SK-N-MC (cell line): ENCODE results near the gene SLC9A9.

ENCODE experiments used
- DNase-seq: peaks from one replicate; pipeline ENCODE4 v3.0.0-alpha.2; 2011; ENCODE audit warnings: low read depth, low spot score
- H3K27ac ChIP-seq: fragments of 200-600 bp; sonication (generic); 2 replicates; pipeline ENCODE4 v1.5.1; 2016; ENCODE audit warnings: mixed run types
- H3K36me3 ChIP-seq: fragments of 200-600 bp; sonication (generic); 2 replicates; pipeline ENCODE4 v1.6.1; 2017; ENCODE audit warnings: antibody characterized with exemption, low read length, mixed read lengths; ENCODE audit not compliant: insufficient read depth
- H3K4me3 ChIP-seq: fragments of 200-600 bp; sonication (generic); 2 replicates; pipeline ENCODE4 v1.5.1; 2016
- H3K9ac ChIP-seq: fragments of 200-600 bp; sonication (generic); 2 replicates; pipeline ENCODE4 v1.8.0; 2017; ENCODE audit warnings: mixed run types, mixed read lengths; ENCODE audit not compliant: insufficient read length
- H3K9me3 ChIP-seq: fragments of 200-600 bp; sonication (generic); 2 replicates; pipeline ENCODE4 v1.6.1; 2017; ENCODE audit warnings: low read depth, mild to moderate bottlenecking, antibody characterized with exemption, low read length, moderate library complexity, mixed read lengths
- EZH2 ChIP-seq: fragments of 200-600 bp; sonication (generic); IDR thresholded peaks from one replicate; pipeline ENCODE4 v1.6.1; 2017; ENCODE audit warnings: antibody characterized with exemption
- FOXP2 ChIP-seq: optimal IDR thresholded peaks from 2 replicates; pipeline ENCODE3; 2011; ENCODE audit warnings: mild to moderate bottlenecking, moderate library complexity; ENCODE audit not compliant: insufficient read depth; ENCODE audit errors: extremely low read length, control extremely low read depth
- POLR2AphosphoS5 ChIP-seq: IDR thresholded peaks from 2 replicates; pipeline ENCODE4 v1.6.1; 2012; ENCODE audit warnings: mild to moderate bottlenecking, low read depth, low read length, borderline replicate concordance

SLC9A9 gene

GRCh38 chr3:143584474-143584873 is 263.8 kb downstream of the SLC9A9 start:
- H3K27ac ChIP-seq = no peak overlapping the region
- no peaks in the 10 kb centered on the region for H3K36me3 ChIP-seq
- no peak overlapping the region for H3K4me3 ChIP-seq
- H3K9me3 ChIP-seq = no peaks in the 10 kb centered on the region
- no peak for TF ChIP-seq FOXP2
- no peak for TF ChIP-seq EZH2
- TF ChIP-seq POLR2AphosphoS5 = no peak
- no peak for DNase-seq
- H3K9ac ChIP-seq = no peak overlapping the region

- H3K27ac ChIP-seq = no peak overlapping the region
- no peak overlapping the region for H3K4me3 ChIP-seq
- TF ChIP-seq FOXP2 = no peak
- no peak for TF ChIP-seq POLR2AphosphoS5
- no peak for TF ChIP-seq EZH2
Measured at GRCh38 chr3:143581972-143582722, 266.1 kb downstream of the SLC9A9 start.

GRCh38 chr3:143578810-143579435 is 269.3 kb downstream of the SLC9A9 start:
- TF ChIP-seq FOXP2 = no peak
- no peak for TF ChIP-seq POLR2AphosphoS5
- no peak for TF ChIP-seq EZH2
- DNase-seq = no peak
- no peak overlapping the region for H3K9ac ChIP-seq
- no peaks in the 10 kb centered on the region for H3K36me3 ChIP-seq
- H3K4me3 ChIP-seq = no peak overlapping the region
- no peaks in the 10 kb centered on the region for H3K9me3 ChIP-seq
- H3K27ac ChIP-seq = no peak overlapping the region

More at GRCh38 chr3:143581972-143582722, 266.1 kb downstream of the SLC9A9 start:
- no peaks in the 10 kb centered on the region for H3K36me3 ChIP-seq
- H3K9ac ChIP-seq = no peak overlapping the region
- no peak for DNase-seq
- H3K9me3 ChIP-seq = no peaks in the 10 kb centered on the region

GRCh38 chr3:143576568-143577270 is 271.5 kb downstream of the SLC9A9 start:
- no peak overlapping the region for H3K27ac ChIP-seq
- H3K4me3 ChIP-seq = no peak overlapping the region
- no peak overlapping the region for H3K9ac ChIP-seq
- H3K9me3 ChIP-seq = no peaks in the 10 kb centered on the region
- DNase-seq = no peak
- no peak for TF ChIP-seq EZH2
- TF ChIP-seq FOXP2 = no peak
- no peak for TF ChIP-seq POLR2AphosphoS5
- H3K36me3 ChIP-seq = no peaks in the 10 kb centered on the region

- no peak for DNase-seq
- H3K9ac ChIP-seq = no peak overlapping the region
Measured at GRCh38 chr3:143574933-143575332, 273.3 kb downstream of the SLC9A9 start.

GRCh38 chr3:143573610-143574303 is 274.5 kb downstream of the SLC9A9 start:
- no peak overlapping the region for H3K4me3 ChIP-seq
- no peak overlapping the region for H3K27ac ChIP-seq
- H3K9ac ChIP-seq = no peak overlapping the region
- no peaks in the 10 kb centered on the region for H3K9me3 ChIP-seq
- no peak for DNase-seq
- TF ChIP-seq POLR2AphosphoS5 (no peak), EZH2 (no peak), FOXP2 (no peak)
- H3K36me3 ChIP-seq = no peaks in the 10 kb centered on the region

More at GRCh38 chr3:143574933-143575332, 273.3 kb downstream of the SLC9A9 start:
- Histone ChIP-seq H3K27ac (no peak overlapping the region), H3K9me3 (no peaks in the 10 kb centered on the region), H3K4me3 (no peak overlapping the region), H3K36me3 (no peaks in the 10 kb centered on the region)
- TF ChIP-seq POLR2AphosphoS5 = no peak
- TF ChIP-seq EZH2 = no peak
- TF ChIP-seq FOXP2 = no peak

GRCh38 chr3:143571548-143571947 is 276.7 kb downstream of the SLC9A9 start:
- no peak overlapping the region for H3K27ac ChIP-seq
- no peak overlapping the region for H3K9ac ChIP-seq
- no peaks in the 10 kb centered on the region for H3K36me3 ChIP-seq
- DNase-seq = no peak
- H3K4me3 ChIP-seq = no peak overlapping the region
- no peak for TF ChIP-seq EZH2
- TF ChIP-seq FOXP2 = no peak
- no peak for TF ChIP-seq POLR2AphosphoS5
- no peaks in the 10 kb centered on the region for H3K9me3 ChIP-seq

- H3K9me3 ChIP-seq = no peaks in the 10 kb centered on the region
- TF ChIP-seq FOXP2 (no peak), EZH2 (no peak)
- no peak overlapping the region for H3K9ac ChIP-seq
- no peak overlapping the region for H3K4me3 ChIP-seq
- no peak for DNase-seq
- no peak overlapping the region for H3K27ac ChIP-seq
- H3K36me3 ChIP-seq = no peaks in the 10 kb centered on the region
Measured at GRCh38 chr3:143567823-143568222, 280.4 kb downstream of the SLC9A9 start.
